Stimulated activated CD4-positive, alpha-beta T cell treated with anti-CD3 and anti-CD28 coated beads, TNF-alpha, amount 100 ng/mL, for 24 hours (primary cell): Measurements from ENCODE around the gene SYT1.

Source experiments
- DNase-seq, 3 experiments: peaks; one replicate each; pipeline ENCODE4 v3.0.0-alpha.2; 2020; ENCODE audit warnings: low read depth in 3 of 3

Gene SYT1

GRCh38 chr12:79217306-79217705 is 352.7 kb downstream of the SYT1 start:
- DNase-seq, result no peak

- no peak for DNase-seq
Measured at GRCh38 chr12:79223210-79223609, 358.6 kb downstream of the SYT1 start.

GRCh38 chr12:79223761-79224160 is 359.2 kb downstream of the SYT1 start:
- no peak for DNase-seq

GRCh38 chr12:79227091-79227490 is 362.5 kb downstream of the SYT1 start:
- no peak for DNase-seq

- DNase-seq, result no peak
Measured at GRCh38 chr12:79227646-79228045, 363.1 kb downstream of the SYT1 start.

GRCh38 chr12:79233341-79233781 is 368.8 kb downstream of the SYT1 start:
- DNase-seq, result no peak

GRCh38 chr12:79236920-79237319 is 372.3 kb downstream of the SYT1 start:
- no peak for DNase-seq

GRCh38 chr12:79238246-79238645 is 373.7 kb downstream of the SYT1 start:
- DNase-seq, result no peak

- DNase-seq, result no peak
Measured at GRCh38 chr12:79247494-79247893, 382.9 kb downstream of the SYT1 start.

- DNase-seq, result no peak
Measured at GRCh38 chr12:79250186-79250585, 385.6 kb downstream of the SYT1 start.

- DNase-seq, result no peak
Measured at GRCh38 chr12:79250960-79251755, 386.6 kb downstream of the SYT1 start.

- DNase-seq, result no peak
Measured at GRCh38 chr12:79252358-79253075, 387.9 kb downstream of the SYT1 start.

- DNase-seq, result no peak
Measured at GRCh38 chr12:79255288-79255687, 390.7 kb downstream of the SYT1 start.

GRCh38 chr12:79260923-79261322 is 396.3 kb downstream of the SYT1 start:
- no peak for DNase-seq

GRCh38 chr12:79262938-79263337 is 398.4 kb downstream of the SYT1 start:
- no peak for DNase-seq

GRCh38 chr12:79266343-79267144 is 402.0 kb downstream of the SYT1 start:
- no peak for DNase-seq

GRCh38 chr12:79267580-79267979 is 403.0 kb downstream of the SYT1 start:
- DNase-seq, result no peak

GRCh38 chr12:79274501-79275064 is 410.0 kb downstream of the SYT1 start:
- no peak for DNase-seq

- DNase-seq, result no peak
Measured at GRCh38 chr12:79275631-79276030, 411.1 kb downstream of the SYT1 start.

- no peak for DNase-seq
Measured at GRCh38 chr12:79283364-79283763, 418.8 kb downstream of the SYT1 start.

- no peak for DNase-seq
Measured at GRCh38 chr12:79288911-79289310, 424.3 kb downstream of the SYT1 start.

GRCh38 chr12:79291711-79292110 is 427.1 kb downstream of the SYT1 start:
- DNase-seq, result no peak
